GM12878 (cell line): Measurements from ENCODE around the gene MARK4. TPM values are rescaled to one million over a fixed set of nuclear protein-coding genes. Genes with fewer than 3 reads are reported as not detected.

Experiments used
- ATAC-seq: fragments of 200-7000 bp; cut with Tn5 transposase; 3 replicates; pipeline ENCODE4 v1.9.1; 2020; ENCODE audit warnings: mild to moderate bottlenecking, moderate library complexity
- BruUV-seq: library from RNA; stranded (reverse); fragments of 400-500 nt; replicated peaks from 2 replicates; lab custom pipeline; 2021; lab: Mats Ljungman, UMichigan
- CTCF ChIA-PET: fragments of 300-600 bp; sonication (Branson Sonifier 250); formaldehyde crosslinking; extraction: SDS; loops from one replicate; lab custom pipeline; 2021; ENCODE audit warnings: inconsistent platforms; lab: Yijun Ruan, JAX
- POLR2A ChIA-PET: fragments of 350-600 bp; formaldehyde crosslinking; extraction: SDS; loops from one replicate; lab custom pipeline; 2021; ENCODE audit warnings: inconsistent platforms; lab: Charles Lee
- RAD21 ChIA-PET: fragments of 300-600 bp; sonication (Branson Sonifier 250); formaldehyde crosslinking; loops from one replicate; lab custom pipeline; 2023; ENCODE audit warnings: antibody characterized with exemption; ENCODE audit not compliant: unreplicated experiment; lab: Charles Lee
- SMC1A ChIA-PET: fragments of 300-600 bp; sonication (Branson Sonifier 250); formaldehyde crosslinking; loops from one replicate; lab custom pipeline; 2023; ENCODE audit not compliant: unreplicated experiment, uncharacterized antibody; lab: Charles Lee
- DNase-seq: peaks from one replicate; pipeline ENCODE4 v3.0.0-alpha.2; 2011; ENCODE audit warnings: low read depth, low spot score
- FAIRE-seq: peaks from 3 replicates; lab custom pipeline; 2011; peaks lifted over from hg19 to GRCh38; lab: Jason Lieb, UNC
- H2AFZ ChIP-seq: 2 replicates; pipeline ENCODE4 v1.6.0; 2011; ENCODE audit warnings: low read depth, low read length, control low read depth; ENCODE audit not compliant: control insufficient read depth
- H3K27ac ChIP-seq: 2 replicates; pipeline ENCODE4 v1.5.1; 2011; ENCODE audit warnings: control low read depth; ENCODE audit not compliant: control insufficient read depth, insufficient read depth
- H3K27me3 ChIP-seq, 2 experiments: replicated peaks in 1 of 2; 2 replicates each; pipeline versions ENCODE4 v1.6.0 to v1.6.1; 2011; ENCODE audit warnings: low read length in 1 of 2; ENCODE audit not compliant: control insufficient read depth in 2 of 2, insufficient read depth in 2 of 2
- H3K36me3 ChIP-seq, 2 experiments: 2 replicates each; pipeline ENCODE4 v1.5.1; 2011; ENCODE audit warnings: low read length in 1 of 2; ENCODE audit not compliant: control insufficient read depth in 2 of 2, insufficient read depth in 2 of 2
- H3K4me1 ChIP-seq: 2 replicates; pipeline ENCODE4 v1.6.1; 2011; ENCODE audit warnings: mild to moderate bottlenecking, low read length, moderate library complexity, mixed read lengths; ENCODE audit not compliant: control insufficient read depth, insufficient read depth
- H3K4me2 ChIP-seq: 2 replicates; pipeline ENCODE4 v1.6.0; 2011; ENCODE audit warnings: control low read depth; ENCODE audit not compliant: control insufficient read depth, insufficient read depth
- H3K4me3 ChIP-seq: fragments of 200-600 bp; sonication (generic); 2 replicates; pipeline ENCODE4 v1.5.1; 2016
- H3K79me2 ChIP-seq: 2 replicates; pipeline ENCODE4 v1.6.0; 2011; ENCODE audit warnings: low read length; ENCODE audit not compliant: control insufficient read depth, insufficient read depth
- H3K9ac ChIP-seq: 2 replicates; pipeline ENCODE4 v1.8.0; 2011; ENCODE audit warnings: low read length, control low read depth, mixed read lengths; ENCODE audit not compliant: control insufficient read depth, insufficient read depth
- H3K9me3 ChIP-seq: replicated peaks from 3 replicates; pipeline ENCODE4 v1.5.1; 2011; ENCODE audit warnings: mild to moderate bottlenecking, low read length; ENCODE audit not compliant: control insufficient read depth, insufficient read depth
- H4K20me1 ChIP-seq: 2 replicates; pipeline ENCODE4 v1.6.0; 2011; ENCODE audit not compliant: control insufficient read depth, insufficient read depth
- BRCA1 ChIP-seq: IDR thresholded peaks from 2 replicates; pipeline ENCODE4 v1.6.1; 2011; ENCODE audit warnings: low read depth, low read length, improper control_type of control experiment
- ETV6 ChIP-seq, 2 experiments: fragments of 450-650 bp in 1 of 2; IDR thresholded peaks in 1 of 2; conservative IDR thresholded peaks in 1 of 2; 2 replicates each; pipeline ENCODE4 v1.6.1; 2014; ENCODE audit warnings: antibody characterized with exemption in 1 of 2, borderline replicate concordance in 1 of 2, low read depth in 1 of 2, mild to moderate bottlenecking in 1 of 2, moderate library complexity in 1 of 2
- IKZF1 ChIP-seq: fragments of 450-650 bp; conservative IDR thresholded peaks from 2 replicates; pipeline ENCODE4 v1.6.1; 2017; ENCODE audit warnings: antibody characterized with exemption, mild to moderate bottlenecking
- JUND ChIP-seq: IDR thresholded peaks from 2 replicates; pipeline ENCODE4 v1.6.1; 2012; ENCODE audit warnings: low read depth, mild to moderate bottlenecking, low read length, improper control_type of control experiment, moderate library complexity
- KAT2A ChIP-seq: conservative IDR thresholded peaks from 2 replicates; pipeline ENCODE4 v1.6.1; 2011; ENCODE audit warnings: low read depth, low read length; ENCODE audit not compliant: control insufficient read depth
- KDM1A ChIP-seq: fragments of 200-600 bp; sonication (generic); IDR thresholded peaks from 2 replicates; pipeline ENCODE4 v1.6.1; 2016; ENCODE audit warnings: borderline replicate concordance
- MAX ChIP-seq: IDR thresholded peaks from 2 replicates; pipeline ENCODE4 v1.6.1; 2012; ENCODE audit warnings: low read depth, low read length, improper control_type of control experiment
- NFYB ChIP-seq: IDR thresholded peaks from 2 replicates; pipeline ENCODE4 v1.6.1; 2011; ENCODE audit warnings: low read depth, mild to moderate bottlenecking, low read length, improper control_type of control experiment, moderate library complexity; ENCODE audit not compliant: insufficient read depth
- PAX8 ChIP-seq: fragments of 450-650 bp; IDR thresholded peaks from 2 replicates; pipeline ENCODE4 v1.6.1; 2017; ENCODE audit warnings: mild to moderate bottlenecking, moderate library complexity
- RAD51 ChIP-seq: fragments of 450-650 bp; IDR thresholded peaks from 2 replicates; pipeline ENCODE4 v1.6.1; 2016; ENCODE audit warnings: moderate library complexity, mild to moderate bottlenecking, inconsistent platforms
- RFX5 ChIP-seq: IDR thresholded peaks from 2 replicates; pipeline ENCODE4 v1.6.1; 2011; ENCODE audit warnings: low read depth, low read length, improper control_type of control experiment
- SMAD5 ChIP-seq: IDR thresholded peaks from 2 replicates; pipeline ENCODE4 v1.6.1; 2016; ENCODE audit warnings: antibody characterized with exemption, low read depth
- SMARCA5 ChIP-seq: fragments of 450-650 bp; IDR thresholded peaks from 2 replicates; pipeline ENCODE4 v1.6.1; 2017; ENCODE audit warnings: mild to moderate bottlenecking
- ZSCAN29 ChIP-seq: fragments of 450-650 bp; IDR thresholded peaks from 2 replicates; pipeline ENCODE4 v1.6.1; 2017; ENCODE audit warnings: mild to moderate bottlenecking, moderate library complexity
- whole genome bisulfite sequencing: methylation state at CpG from one replicate; pipeline ENCODE4 v1.1.6; 2016; ENCODE audit warnings: low lambda C conversion rate; ENCODE audit not compliant: insufficient replicate concordance, insufficient coverage; ENCODE audit errors: missing lambda C conversion rate; 5-methylcytosine and 5-hydroxymethylcytosine counted together
- in situ Hi-C: fragments of 300-500 bp; cut with MboI; formaldehyde crosslinking; loops from 9 replicates; pipeline ENCODE4 v1.14.3; 2018; ENCODE audit warnings: mixed read lengths
- intact Hi-C: fragments of 100-400 bp; cut with micrococcal nuclease; formaldehyde crosslinking; loops from one replicate; pipeline ENCODE4 v1.14.2; 2022; ENCODE audit not compliant: unreplicated experiment
- polyA plus RNA-seq, 11 experiments: library from polyadenylated mRNA; depleted of rRNA in 4 of 11; unstranded in 6 of 11; stranded (reverse) in 5 of 11; fragments of >200 nt; fragmentation: Nextera tagmentation in 4 of 11; fragmentation: Illumina TruSeq in 1 of 11; extraction: Ambion mirVana in 4 of 11; extraction: Trizol in 1 of 11; gene quantifications; 1 replicate in 1 of 11; 2 replicates in 10 of 11; pipeline versions ENCODE4 v1.2.1 to v1.2.3, GENCODE V29; 2011 to 2016; ENCODE audit warnings: inconsistent platforms in 2 of 11, missing spikeins in 2 of 11, low read depth in 1 of 11
- total RNA-seq, 4 experiments: library from RNA; depleted of rRNA in 3 of 4; stranded (reverse); fragments of >200 nt in 3 of 4; fragmentation: Illumina TruSeq in 1 of 4; extraction: Trizol in 1 of 4; gene quantifications; 2 replicates each; pipeline versions ENCODE4 v1.2.1 to v1.2.3, GENCODE V29; 2013 to 2021
- TF ChIP-seq, protein P1 (sequence below): fragments of 450-650 bp; IDR thresholded peaks from 2 replicates; pipeline ENCODE4 v1.6.1; 2014; ENCODE audit warnings: mild to moderate bottlenecking
- TF ChIP-seq, protein P2 (sequence below): fragments of 450-650 bp; IDR thresholded peaks from 2 replicates; pipeline ENCODE4 v1.6.1; 2016; ENCODE audit warnings: mild to moderate bottlenecking
- TF ChIP-seq, protein P3 (sequence below): fragments of 450-650 bp; conservative IDR thresholded peaks from 2 replicates; pipeline ENCODE4 v1.6.1; 2017; ENCODE audit warnings: mild to moderate bottlenecking, moderate library complexity
- TF ChIP-seq, protein P4 (sequence below): IDR thresholded peaks from 2 replicates; pipeline ENCODE4 v1.6.1; 2011; ENCODE audit warnings: low read depth, low read length, improper control_type of control experiment, borderline replicate concordance
- TF ChIP-seq, protein P5 (sequence below): fragments of 150-350 bp; IDR thresholded peaks from 2 replicates; pipeline ENCODE4 v1.6.1; 2014; ENCODE audit warnings: mild to moderate bottlenecking, low read depth, low read length

MARK4 gene
- total and polyA plus RNA-seq, 10 of the 15 experiments (the other 5 are each of a cell fraction or from before 2014, with no cell fraction given) = 0.66 to 24.3 (median 5.1) TPM

GRCh38 chr19:45245826-45246225, 5.2 kb upstream of the MARK4 start:
- CTCF ChIA-PET = interaction anchor here (1.9 kb wide), 1 partner anchor 93 kb away, joined by 6 read pairs; no protein-coding TSS in a partner anchor
- no peaks in the 10 kb centered on the region for H3K79me2 ChIP-seq
- BruUV-seq = no TSS peak
- in situ Hi-C loops (no loop called here), intact Hi-C loops (no loop called here)
- SMC1A ChIA-PET = no interaction called here
- no peak overlapping the region for H3K27ac ChIP-seq
- no peak overlapping the region for H3K4me3 ChIP-seq
- H3K4me1 ChIP-seq = peaks cover 4% of the 10 kb centered on the region; the same call in 1 of the 2 replicates
- no peak for FAIRE-seq
- H3K9ac ChIP-seq = no peak overlapping the region
- no peak for ATAC-seq
- H3K4me2 ChIP-seq = no peak overlapping the region
- no peaks in the 10 kb centered on the region for H3K27me3 ChIP-seq
- no peak for TF ChIP-seq KDM1A
- TF ChIP-seq BRCA1 = no peak
- TF ChIP-seq, protein P1, sequence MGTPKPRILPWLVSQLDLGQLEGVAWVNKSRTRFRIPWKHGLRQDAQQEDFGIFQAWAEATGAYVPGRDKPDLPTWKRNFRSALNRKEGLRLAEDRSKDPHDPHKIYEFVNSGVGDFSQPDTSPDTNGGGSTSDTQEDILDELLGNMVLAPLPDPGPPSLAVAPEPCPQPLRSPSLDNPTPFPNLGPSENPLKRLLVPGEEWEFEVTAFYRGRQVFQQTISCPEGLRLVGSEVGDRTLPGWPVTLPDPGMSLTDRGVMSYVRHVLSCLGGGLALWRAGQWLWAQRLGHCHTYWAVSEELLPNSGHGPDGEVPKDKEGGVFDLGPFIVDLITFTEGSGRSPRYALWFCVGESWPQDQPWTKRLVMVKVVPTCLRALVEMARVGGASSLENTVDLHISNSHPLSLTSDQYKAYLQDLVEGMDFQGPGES = no peak
- no peak for TF ChIP-seq MAX
- TF ChIP-seq, protein P2, sequence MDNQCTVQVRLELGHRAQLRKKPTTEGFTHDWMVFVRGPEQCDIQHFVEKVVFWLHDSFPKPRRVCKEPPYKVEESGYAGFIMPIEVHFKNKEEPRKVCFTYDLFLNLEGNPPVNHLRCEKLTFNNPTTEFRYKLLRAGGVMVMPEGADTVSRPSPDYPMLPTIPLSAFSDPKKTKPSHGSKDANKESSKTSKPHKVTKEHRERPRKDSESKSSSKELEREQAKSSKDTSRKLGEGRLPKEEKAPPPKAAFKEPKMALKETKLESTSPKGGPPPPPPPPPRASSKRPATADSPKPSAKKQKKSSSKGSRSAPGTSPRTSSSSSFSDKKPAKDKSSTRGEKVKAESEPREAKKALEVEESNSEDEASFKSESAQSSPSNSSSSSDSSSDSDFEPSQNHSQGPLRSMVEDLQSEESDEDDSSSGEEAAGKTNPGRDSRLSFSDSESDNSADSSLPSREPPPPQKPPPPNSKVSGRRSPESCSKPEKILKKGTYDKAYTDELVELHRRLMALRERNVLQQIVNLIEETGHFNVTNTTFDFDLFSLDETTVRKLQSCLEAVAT = no peak
- no peak for TF ChIP-seq RAD51
- TF ChIP-seq KAT2A = no peak
- TF ChIP-seq PAX8 = no peak
- no peak for TF ChIP-seq ZSCAN29
- TF ChIP-seq, protein P3, sequence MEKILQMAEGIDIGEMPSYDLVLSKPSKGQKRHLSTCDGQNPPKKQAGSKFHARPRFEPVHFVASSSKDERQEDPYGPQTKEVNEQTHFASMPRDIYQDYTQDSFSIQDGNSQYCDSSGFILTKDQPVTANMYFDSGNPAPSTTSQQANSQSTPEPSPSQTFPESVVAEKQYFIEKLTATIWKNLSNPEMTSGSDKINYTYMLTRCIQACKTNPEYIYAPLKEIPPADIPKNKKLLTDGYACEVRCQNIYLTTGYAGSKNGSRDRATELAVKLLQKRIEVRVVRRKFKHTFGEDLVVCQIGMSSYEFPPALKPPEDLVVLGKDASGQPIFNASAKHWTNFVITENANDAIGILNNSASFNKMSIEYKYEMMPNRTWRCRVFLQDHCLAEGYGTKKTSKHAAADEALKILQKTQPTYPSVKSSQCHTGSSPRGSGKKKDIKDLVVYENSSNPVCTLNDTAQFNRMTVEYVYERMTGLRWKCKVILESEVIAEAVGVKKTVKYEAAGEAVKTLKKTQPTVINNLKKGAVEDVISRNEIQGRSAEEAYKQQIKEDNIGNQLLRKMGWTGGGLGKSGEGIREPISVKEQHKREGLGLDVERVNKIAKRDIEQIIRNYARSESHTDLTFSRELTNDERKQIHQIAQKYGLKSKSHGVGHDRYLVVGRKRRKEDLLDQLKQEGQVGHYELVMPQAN = no peak
- TF ChIP-seq ETV6 (conservative IDR thresholded peaks at IDR 0.05 in 1 of 2, IDR thresholded peaks at IDR 0.05 in 1 of 2; ENCODE audit: borderline replicate concordance in 1 of 2, low read depth in 1 of 2) = no peak
- TF ChIP-seq SMAD5 = no peak
- TF ChIP-seq IKZF1 = no peak
- TF ChIP-seq, protein P4, sequence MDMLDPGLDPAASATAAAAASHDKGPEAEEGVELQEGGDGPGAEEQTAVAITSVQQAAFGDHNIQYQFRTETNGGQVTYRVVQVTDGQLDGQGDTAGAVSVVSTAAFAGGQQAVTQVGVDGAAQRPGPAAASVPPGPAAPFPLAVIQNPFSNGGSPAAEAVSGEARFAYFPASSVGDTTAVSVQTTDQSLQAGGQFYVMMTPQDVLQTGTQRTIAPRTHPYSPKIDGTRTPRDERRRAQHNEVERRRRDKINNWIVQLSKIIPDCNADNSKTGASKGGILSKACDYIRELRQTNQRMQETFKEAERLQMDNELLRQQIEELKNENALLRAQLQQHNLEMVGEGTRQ = no peak
- TF ChIP-seq, protein P5, sequence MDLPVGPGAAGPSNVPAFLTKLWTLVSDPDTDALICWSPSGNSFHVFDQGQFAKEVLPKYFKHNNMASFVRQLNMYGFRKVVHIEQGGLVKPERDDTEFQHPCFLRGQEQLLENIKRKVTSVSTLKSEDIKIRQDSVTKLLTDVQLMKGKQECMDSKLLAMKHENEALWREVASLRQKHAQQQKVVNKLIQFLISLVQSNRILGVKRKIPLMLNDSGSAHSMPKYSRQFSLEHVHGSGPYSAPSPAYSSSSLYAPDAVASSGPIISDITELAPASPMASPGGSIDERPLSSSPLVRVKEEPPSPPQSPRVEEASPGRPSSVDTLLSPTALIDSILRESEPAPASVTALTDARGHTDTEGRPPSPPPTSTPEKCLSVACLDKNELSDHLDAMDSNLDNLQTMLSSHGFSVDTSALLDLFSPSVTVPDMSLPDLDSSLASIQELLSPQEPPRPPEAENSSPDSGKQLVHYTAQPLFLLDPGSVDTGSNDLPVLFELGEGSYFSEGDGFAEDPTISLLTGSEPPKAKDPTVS = no peak
- no peak for TF ChIP-seq JUND
- no peak for TF ChIP-seq SMARCA5
- no peak for TF ChIP-seq NFYB
- TF ChIP-seq RFX5 = no peak
- H4K20me1 ChIP-seq = no peaks in the 10 kb centered on the region
- H3K9me3 ChIP-seq = no peaks in the 10 kb centered on the region
- DNase-seq = no peak
- no peak overlapping the region for H2AFZ ChIP-seq
- RAD21 ChIA-PET = interaction anchor here (1.0 kb wide), 1 partner anchor 93 kb away, joined by 3 read pairs; no protein-coding TSS in a partner anchor
- POLR2A ChIA-PET = no interaction called here
- no peaks in the 10 kb centered on the region for H3K36me3 ChIP-seq
- 68% methylated on average over 4 of the region's 4 CpGs for WGBS
